Rectal smooth muscle tissue (tissue), 1 donor: ENCODE measurements around the gene TBC1D24.
"Not testable (repeated sequence)": the region's sequence is repeated elsewhere in the genome, so short reads cannot be mapped to it uniquely, and the experiment has no call there.

ENCODE experiments used
- H3K27ac ChIP-seq: one replicate; pipeline ENCODE4 v1.7.0; 2013; ENCODE audit warnings: low read depth, low read length, inconsistent platforms
- H3K27me3 ChIP-seq: one replicate; pipeline ENCODE4 v1.7.0; 2013; ENCODE audit warnings: low read length; ENCODE audit not compliant: control insufficient read depth, insufficient read depth
- H3K36me3 ChIP-seq: one replicate; pipeline ENCODE4 v1.7.0; 2013; ENCODE audit warnings: low read length; ENCODE audit not compliant: control insufficient read depth, insufficient read depth
- H3K4me1 ChIP-seq: one replicate; pipeline ENCODE4 v1.7.0; 2013; ENCODE audit warnings: low read length; ENCODE audit not compliant: control insufficient read depth, insufficient read depth
- H3K4me3 ChIP-seq: one replicate; pipeline ENCODE4 v1.7.0; 2013; ENCODE audit warnings: low read length
- H3K9ac ChIP-seq: one replicate; pipeline ENCODE4 v1.7.0; 2013; ENCODE audit warnings: low read length

Gene TBC1D24

DNA sequence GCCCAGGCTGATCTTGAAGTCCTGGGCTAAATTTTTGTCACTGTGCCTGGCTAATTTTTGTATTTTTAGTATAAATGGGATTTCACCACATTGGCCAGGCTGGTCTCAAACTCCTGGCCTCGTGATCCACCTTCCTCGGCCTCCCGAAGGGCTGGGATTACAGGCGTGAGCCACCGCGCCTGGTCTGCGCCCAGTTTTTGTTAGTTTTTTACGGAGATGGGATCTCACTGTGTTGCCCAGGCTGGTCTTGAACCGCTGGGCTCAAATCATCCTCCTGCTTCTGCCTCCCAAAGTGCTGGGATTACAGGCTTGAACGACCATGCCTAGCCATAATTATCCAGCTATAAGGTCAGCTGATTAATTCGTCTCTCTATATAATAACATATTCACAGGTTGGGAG is 59.0 kb downstream of the TBC1D24 start:
- no peaks in the 10 kb centered on the region for H3K27me3 ChIP-seq
- no peak overlapping the region for H3K9ac ChIP-seq
- H3K4me3 ChIP-seq: no peak overlapping the region
- no peaks in the 10 kb centered on the region for H3K36me3 ChIP-seq
- H3K27ac ChIP-seq: no peak overlapping the region
- H3K4me1 ChIP-seq: peaks cover 6% of the 10 kb centered on the region

DNA sequence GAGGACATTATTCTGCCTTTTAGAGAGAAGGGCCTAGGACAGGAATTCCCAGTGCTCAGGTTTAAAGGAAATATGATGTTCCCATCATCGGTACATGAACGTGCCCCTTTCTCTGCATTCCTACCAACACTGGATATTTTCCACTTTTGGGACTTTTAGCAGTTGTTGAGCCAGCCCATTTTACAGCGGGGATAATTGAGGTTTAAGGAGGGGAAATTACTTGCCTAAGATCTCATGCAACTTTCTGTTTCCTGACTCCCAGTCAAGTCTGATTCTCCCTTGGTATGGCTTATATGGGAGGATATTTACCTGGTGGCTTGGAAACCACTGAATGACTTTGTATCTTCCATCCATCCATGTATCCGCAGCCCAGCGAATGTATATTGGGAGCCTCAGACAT is 59.4 kb downstream of the TBC1D24 start:
- H3K27ac ChIP-seq, H3K9ac ChIP-seq, H3K27me3 ChIP-seq, H3K4me3 ChIP-seq, H3K36me3 ChIP-seq, H3K4me1 ChIP-seq: not testable (repeated sequence)

DNA sequence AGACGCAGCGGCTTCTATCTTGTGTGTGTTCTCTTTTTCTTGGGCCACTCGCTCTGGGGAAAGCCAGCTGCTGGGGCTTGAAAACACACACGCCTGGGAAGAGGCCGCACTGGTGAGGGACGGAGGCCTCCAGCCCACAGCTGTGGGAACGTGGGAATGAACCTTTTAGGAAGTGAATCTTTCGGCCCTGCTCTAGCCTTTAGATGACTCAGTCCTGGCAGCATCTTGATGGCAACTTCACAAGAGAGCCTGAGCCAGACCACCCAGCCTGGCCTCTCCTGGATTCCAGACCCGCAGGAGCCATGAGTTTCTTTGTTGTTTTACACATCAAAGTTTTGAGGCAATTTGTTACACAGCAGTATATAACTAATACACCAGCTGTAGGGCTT is 60.7 kb downstream of the TBC1D24 start:
- no peak overlapping the region for H3K27ac ChIP-seq
- peaks cover 10% of the 10 kb centered on the region for H3K4me1 ChIP-seq
- H3K27me3 ChIP-seq: no peaks in the 10 kb centered on the region
- no peaks in the 10 kb centered on the region for H3K36me3 ChIP-seq
- no peak overlapping the region for H3K4me3 ChIP-seq
- H3K9ac ChIP-seq: no peak overlapping the region

DNA sequence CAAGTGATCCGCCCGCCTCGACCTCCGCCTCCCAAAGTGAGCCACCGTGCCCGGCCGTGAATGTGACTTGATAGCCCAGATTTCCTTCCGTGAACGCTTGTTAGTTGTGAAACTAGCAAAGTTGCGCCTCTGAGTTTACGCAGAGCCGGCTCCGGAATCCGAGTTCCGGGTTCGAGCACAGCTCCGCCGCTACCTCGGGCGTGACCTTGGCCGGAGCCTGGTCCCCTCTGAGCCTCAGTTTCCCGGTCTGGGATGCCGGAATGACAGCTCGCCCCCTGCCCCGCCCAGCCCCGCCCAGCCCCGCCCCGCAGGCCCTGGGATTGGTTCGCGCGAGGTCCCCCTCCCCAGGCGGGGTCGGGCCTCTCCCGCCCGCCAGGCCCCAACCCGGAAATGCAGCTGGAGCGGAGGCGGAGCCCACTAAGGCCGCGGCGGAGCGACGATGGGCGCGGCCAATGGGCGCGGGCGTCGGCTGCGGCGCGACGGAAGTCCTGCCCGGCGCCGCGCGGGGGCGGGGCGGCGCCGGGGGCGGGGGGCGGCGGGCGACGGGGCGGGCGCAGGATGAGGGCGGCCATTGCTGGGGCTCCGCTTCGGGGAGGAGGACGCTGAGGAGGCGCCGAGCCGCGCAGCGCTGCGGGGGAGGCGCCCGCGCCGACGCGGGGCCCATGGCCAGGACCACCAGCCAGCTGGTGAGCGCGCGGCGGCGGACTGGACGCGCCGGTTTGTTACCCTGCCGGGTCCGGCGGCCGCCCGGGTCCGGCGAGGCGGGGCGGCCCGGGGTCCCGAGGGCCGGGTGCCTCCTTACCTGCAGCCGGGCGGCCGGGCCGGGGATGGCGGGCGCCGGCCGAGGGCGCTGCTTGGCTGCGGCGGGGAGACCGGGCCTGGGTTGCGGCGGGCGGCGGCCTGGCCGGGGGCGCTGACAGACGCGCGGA is 62.8 kb downstream of the TBC1D24 start, which contains the start of gene PDPK1:
TSS of gene PDPK1 (plus strand) at position 571 of the 929 bp plus-strand sequence. CDS start at position 663, 92 bp downstream.
- Histone ChIP-seq H3K4me3 (peak within 1 kb of the TSS; percentile 82), H3K27me3 (no peaks in the 10 kb centered on the region), H3K9ac (peak within 1 kb of the TSS; percentile 56), H3K27ac (peak within 1 kb of the TSS; percentile 79), H3K36me3 (no peaks in the 10 kb centered on the region), H3K4me1 (peaks cover 5% of the 10 kb centered on the region)

DNA sequence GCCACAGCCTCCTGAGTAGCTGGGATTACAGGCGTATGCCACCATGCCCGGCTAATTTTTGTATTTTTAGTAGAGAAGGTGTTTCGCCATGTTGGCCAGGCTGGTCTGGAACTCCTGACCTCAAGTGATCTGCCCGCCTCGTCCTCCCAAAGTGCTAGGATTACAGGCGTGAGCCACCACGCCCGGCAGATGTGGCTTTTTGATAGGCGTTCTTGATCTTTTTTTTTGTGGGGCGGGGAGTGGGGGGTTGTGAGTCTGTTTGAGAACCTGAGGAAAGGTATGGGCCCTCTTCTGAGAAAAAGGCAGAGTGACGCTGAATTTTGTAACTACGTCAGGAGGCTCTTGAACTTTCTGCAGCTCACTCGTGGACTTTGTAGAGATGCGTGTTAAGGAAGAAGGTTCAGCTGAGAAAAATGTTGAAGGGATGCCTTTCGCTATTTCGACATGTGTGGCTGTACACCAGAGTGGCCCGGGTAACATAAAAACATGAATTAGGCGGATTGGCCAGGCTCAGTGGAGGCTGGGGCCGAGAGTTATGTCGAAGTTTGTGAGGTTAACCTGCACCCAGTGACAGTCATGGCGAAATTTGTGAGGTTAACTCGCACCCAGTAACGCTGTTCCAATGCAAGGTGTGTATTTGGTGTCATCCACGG is 64.4 kb downstream of the TBC1D24 start:
- not testable (repeated sequence) for H3K27me3 ChIP-seq, H3K4me3 ChIP-seq, H3K27ac ChIP-seq, H3K9ac ChIP-seq, H3K4me1 ChIP-seq, H3K36me3 ChIP-seq

DNA sequence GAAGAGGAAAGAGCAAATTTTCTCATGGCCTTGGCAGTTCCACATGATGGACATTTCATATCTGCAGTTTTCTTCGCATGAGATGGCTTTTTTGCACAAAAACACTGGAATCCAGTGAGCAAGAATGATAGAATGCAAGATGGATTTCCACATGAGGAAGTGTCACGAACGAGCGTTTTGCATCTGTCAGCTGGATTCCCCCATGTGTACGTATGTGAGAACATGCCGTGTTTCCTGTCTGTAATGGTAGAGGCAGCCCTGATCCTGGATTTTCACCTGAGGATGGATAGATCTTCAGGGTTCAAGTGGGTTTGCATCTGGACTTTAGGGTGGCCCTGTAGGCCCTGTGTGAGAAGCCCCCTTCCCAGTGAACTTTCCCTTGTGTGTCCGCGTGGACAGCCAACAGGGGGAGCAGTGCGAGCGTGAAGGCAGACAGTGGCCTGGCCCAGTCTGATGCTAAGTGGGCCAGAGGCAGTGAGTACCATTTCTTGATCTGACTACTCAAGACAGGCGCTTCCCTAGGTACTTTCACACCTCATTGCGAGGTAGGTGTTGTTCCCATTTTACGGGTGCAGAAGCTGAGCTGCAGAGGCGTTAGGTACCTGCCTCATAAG is 65.0 kb downstream of the TBC1D24 start:
- not testable (repeated sequence) for H3K4me1 ChIP-seq, H3K27me3 ChIP-seq, H3K4me3 ChIP-seq, H3K36me3 ChIP-seq, H3K9ac ChIP-seq, H3K27ac ChIP-seq

DNA sequence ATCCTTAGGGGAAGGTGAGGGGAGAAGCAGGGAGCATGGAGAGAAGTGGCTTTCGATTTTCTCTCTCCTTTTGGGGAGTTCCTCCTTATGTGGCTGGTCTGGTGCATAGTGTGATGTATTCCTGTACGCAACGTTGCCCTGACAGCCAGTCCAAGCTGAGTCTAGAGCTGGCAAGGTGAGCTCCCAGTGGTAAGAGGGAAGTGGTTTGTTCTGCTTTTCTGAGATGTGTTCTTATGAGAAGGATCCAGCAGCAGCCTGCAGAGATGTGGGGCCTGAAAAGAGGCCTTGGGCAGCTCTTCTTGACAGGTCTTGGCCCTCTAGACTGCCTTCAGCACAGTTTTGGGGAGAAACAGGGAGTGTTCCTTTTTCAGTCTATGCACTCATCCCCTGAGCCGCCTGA is 66.0 kb downstream of the TBC1D24 start:
- H3K27ac ChIP-seq, H3K9ac ChIP-seq, H3K4me3 ChIP-seq, H3K4me1 ChIP-seq, H3K36me3 ChIP-seq, H3K27me3 ChIP-seq: not testable (repeated sequence)

DNA sequence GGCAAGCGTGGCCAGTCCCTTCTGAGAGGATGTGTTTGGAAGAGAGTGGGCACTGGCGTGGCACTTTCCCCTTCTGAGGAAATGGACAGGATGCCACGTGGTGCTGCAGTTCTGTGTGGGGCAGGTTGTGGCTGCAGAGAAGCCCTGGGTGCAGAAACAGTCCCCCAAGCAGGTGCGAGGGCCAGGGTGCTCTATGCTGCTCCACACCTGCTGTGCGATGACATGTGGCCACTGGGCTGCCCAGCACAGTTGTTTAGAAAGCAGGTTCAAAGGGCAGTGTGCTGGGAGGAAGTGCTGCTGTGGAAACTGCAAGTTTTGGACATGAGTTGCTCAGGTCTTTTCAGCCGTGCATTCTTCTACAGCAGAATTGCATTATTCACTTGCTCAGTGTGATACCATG is 66.5 kb downstream of the TBC1D24 start:
- H3K4me1 ChIP-seq, H3K27me3 ChIP-seq, H3K36me3 ChIP-seq, H3K27ac ChIP-seq, H3K4me3 ChIP-seq, H3K9ac ChIP-seq: not testable (repeated sequence)

DNA sequence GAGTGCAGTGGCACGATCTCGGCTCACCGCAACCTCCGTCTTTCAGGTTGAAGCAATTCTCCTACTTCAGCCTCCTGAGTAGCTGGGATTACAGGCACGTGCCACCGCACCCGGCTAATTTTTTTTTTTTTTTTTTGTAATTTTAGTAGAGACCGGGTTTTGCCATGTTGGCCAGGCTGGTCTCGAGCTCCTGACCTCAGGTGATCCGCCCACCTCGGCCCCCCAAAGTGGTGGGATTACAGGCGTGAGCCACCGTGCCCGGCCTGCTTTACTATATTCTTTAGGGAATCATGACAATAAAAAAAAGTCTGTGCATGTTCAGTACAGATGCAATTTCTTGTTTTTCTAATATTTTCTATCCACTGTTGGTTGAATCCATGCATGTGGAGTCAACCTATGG is 68.8 kb downstream of the TBC1D24 start:
- not testable (repeated sequence) for H3K9ac ChIP-seq, H3K36me3 ChIP-seq, H3K27ac ChIP-seq, H3K4me1 ChIP-seq, H3K4me3 ChIP-seq, H3K27me3 ChIP-seq

DNA sequence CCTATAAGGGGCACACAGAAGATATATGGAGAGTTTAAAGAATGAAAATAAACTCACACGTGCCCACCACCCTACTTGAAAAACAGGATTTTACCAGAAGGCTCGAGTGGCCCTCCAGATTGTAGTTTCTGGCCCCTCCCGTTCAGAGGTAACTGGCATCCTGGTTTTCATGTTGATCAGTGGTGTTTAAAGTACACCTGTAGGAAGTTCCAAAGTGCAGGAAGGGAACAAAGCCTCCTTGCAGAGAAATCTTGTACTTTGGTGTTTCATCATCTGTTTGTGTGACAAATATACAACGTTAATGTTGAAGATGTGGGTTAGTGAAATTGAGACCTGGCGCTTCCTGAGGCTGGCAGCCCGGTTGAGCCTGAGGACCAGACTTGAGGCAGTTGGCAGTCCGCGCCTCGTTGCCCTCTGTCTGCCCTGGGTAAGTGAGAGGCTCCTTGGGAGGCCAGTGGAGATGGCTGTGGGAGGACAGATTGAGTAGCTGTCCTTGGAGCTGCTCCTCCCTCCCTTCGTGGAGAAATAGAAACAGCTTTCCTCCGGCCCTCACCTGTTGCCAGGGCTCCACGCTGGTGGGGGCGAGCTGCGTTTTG is 75.5 kb downstream of the TBC1D24 start:
- not testable (repeated sequence) for H3K4me1 ChIP-seq, H3K27me3 ChIP-seq, H3K9ac ChIP-seq, H3K36me3 ChIP-seq, H3K27ac ChIP-seq, H3K4me3 ChIP-seq

DNA sequence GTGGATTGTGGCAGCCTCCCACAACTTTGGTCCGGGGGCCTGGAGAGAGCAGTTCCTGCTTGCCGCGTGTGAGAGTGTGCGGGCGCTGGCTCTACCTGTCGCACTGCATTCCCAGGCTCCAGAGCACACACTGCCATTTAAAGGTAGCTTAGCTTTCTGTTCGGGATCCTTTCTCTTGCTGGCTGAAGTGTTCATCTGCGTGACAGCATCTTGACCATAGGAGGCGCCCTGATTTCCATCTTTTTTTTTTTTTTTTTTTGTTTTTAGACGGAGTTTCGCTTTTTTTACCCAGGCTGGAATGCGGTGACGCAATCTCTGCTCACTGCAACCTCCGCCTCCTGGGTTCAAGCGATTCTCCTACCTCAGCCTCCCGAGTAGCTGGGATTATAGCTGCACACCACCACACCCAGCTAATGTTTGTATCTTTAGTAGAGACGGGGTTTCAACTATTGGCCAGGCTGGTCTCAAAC is 76.5 kb downstream of the TBC1D24 start:
- not testable (repeated sequence) for H3K9ac ChIP-seq, H3K4me1 ChIP-seq, H3K4me3 ChIP-seq, H3K27me3 ChIP-seq, H3K36me3 ChIP-seq, H3K27ac ChIP-seq

DNA sequence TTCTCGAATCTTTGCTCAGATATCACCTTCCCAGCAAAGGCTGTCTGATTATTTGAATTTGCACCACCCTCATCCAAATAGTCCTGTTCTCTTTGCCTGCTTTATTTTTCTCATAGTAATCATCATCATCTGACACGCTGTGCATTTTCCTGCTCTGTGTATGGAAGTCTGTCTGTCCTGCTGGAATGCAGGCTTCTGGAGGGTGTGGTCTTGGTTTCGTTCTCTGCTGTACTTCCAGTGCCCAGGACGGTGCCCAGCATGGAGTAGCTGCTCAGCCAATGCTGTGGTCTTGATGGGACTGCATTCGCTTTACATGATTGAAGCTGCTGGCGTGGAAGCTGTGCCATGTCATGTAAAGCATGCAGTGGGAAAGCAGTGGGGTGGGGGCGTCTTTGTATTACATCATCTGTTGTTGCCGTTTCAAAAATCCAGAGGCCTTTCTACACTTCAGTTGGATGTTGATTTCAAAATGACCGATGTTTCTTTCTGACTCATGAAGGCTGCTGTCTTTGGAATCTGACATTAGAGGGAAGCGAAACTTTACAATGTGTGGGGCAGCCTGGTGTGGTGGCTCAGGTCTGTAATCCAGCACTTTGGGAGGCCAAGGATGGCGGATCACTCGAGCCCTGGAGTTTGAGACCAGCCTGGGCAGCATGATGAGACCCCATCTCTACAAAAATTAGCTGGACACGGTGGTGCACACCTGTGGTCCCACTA is 79.9 kb downstream of the TBC1D24 start:
- not testable (repeated sequence) for H3K9ac ChIP-seq, H3K36me3 ChIP-seq, H3K4me3 ChIP-seq, H3K27me3 ChIP-seq, H3K27ac ChIP-seq, H3K4me1 ChIP-seq
